ENCODE measurements around the gene TXK.

TXK gene

GRCh38 chr4:48021100-48021499 is 113.0 kb downstream of the TXK start:
- Histone ChIP-seq H3K27ac (ENCODE audit: extremely low read depth, low read depth, low read length) (no peak overlapping the region), H3K36me3 (ENCODE audit: control insufficient read depth in 2 of 2, insufficient read depth in 1 of 2, low read length in 2 of 2) (peaks cover under 1 to 16% of the 10 kb centered on the region in 2 experiments; a peak in 2 of 3 replicates), H3K4me3 (ENCODE audit: low read depth, low read length) (no peak overlapping the region), H3K9me3 (ENCODE audit: control insufficient read depth, insufficient read depth, low read depth, low read length) (no peaks in the 10 kb centered on the region), H3K4me1 (ENCODE audit: control insufficient read depth, insufficient read depth, low read length) (no peaks in the 10 kb centered on the region)
- ChIA-PET CTCF (no interaction called here), POLR2A (no interaction called here)
- TF ChIP-seq ZNF274 (IDR thresholded peaks at IDR 0.05; ENCODE audit: low read length) (no peak), ZNF274 (tag by site-specific recombination; IDR thresholded peaks at IDR 0.05; ENCODE audit: borderline replicate concordance) (no peak), ZBTB8A (tag by site-specific recombination; IDR thresholded peaks at IDR 0.05) (no peak), ZFHX2 (tag by site-specific recombination; conservative IDR thresholded peaks at IDR 0.05) (no peak), ATF2 (tag by site-specific recombination; IDR thresholded peaks at IDR 0.05; ENCODE audit: low read depth) (no peak), WT1 (tag by site-specific recombination; IDR thresholded peaks at IDR 0.05) (no peak), ZNF223 (tag by site-specific recombination; IDR thresholded peaks at IDR 0.05) (no peak), ZNF341 (tag by site-specific recombination; IDR thresholded peaks at IDR 0.05; ENCODE audit: low read depth) (no peak), ZNF416 (tag by site-specific recombination; IDR thresholded peaks at IDR 0.05) (no peak), ZNF521 (tag by site-specific recombination; IDR thresholded peaks at IDR 0.05) (no peak), ZFP3 (tag by site-specific recombination; IDR thresholded peaks at IDR 0.05; ENCODE audit: low read depth) (no peak), ZNF777 (tag by site-specific recombination; IDR thresholded peaks at IDR 0.05; ENCODE audit: borderline replicate concordance) (no peak), ZNF596 (tag by site-specific recombination; IDR thresholded peaks at IDR 0.05) (no peak), PRDM6 (tag by site-specific recombination; IDR thresholded peaks at IDR 0.05) (no peak), ZSCAN23 (tag by site-specific recombination; IDR thresholded peaks at IDR 0.05) (no peak), ZNF214 (tag by site-specific recombination; IDR thresholded peaks at IDR 0.05; ENCODE audit: borderline replicate concordance) (no peak), ZNF660 (tag by site-specific recombination; IDR thresholded peaks at IDR 0.05) (no peak), HOXA7 (CRISPR knock-in tag; IDR thresholded peaks at IDR 0.05; ENCODE audit: borderline replicate concordance) (no peak), ZNF112 (tag by site-specific recombination; IDR thresholded peaks at IDR 0.05) (no peak)

- no peaks in the 10 kb centered on the region for H3K36me3 ChIP-seq (ENCODE audit: control insufficient read depth in 2 of 2, insufficient read depth in 1 of 2, low read length in 2 of 2)
- no peak overlapping the region for H3K4me3 ChIP-seq (ENCODE audit: low read depth, low read length)
- POLR2A ChIA-PET, result interaction anchor here (0.8 kb wide), 1 partner anchor 65 kb away, joined by 3 read pairs; no protein-coding TSS in a partner anchor
- no peaks in the 10 kb centered on the region for H3K9me3 ChIP-seq (ENCODE audit: control insufficient read depth, insufficient read depth, low read depth, low read length)
- TF ChIP-seq ZXDB (tag by site-specific recombination; IDR thresholded peaks at IDR 0.05), result no peak
- peak; percentile 57 for TF ChIP-seq ZFHX2 (tag by site-specific recombination; conservative IDR thresholded peaks at IDR 0.05)
- no peak for TF ChIP-seq GLIS1 (tag by site-specific recombination; IDR thresholded peaks at IDR 0.05)
- no peak for TF ChIP-seq ZNF548 (tag by site-specific recombination; IDR thresholded peaks at IDR 0.05)
- TF ChIP-seq ZNF596 (tag by site-specific recombination; IDR thresholded peaks at IDR 0.05), result no peak
- TF ChIP-seq EGR2 (tag by site-specific recombination; IDR thresholded peaks at IDR 0.05; ENCODE audit: low read depth), result peak; percentile 43; the same call in 1 of the 2 replicates
- TF ChIP-seq ZNF692 (tag by site-specific recombination; IDR thresholded peaks at IDR 0.05), result no peak
- TF ChIP-seq GLIS2 (tag by site-specific recombination; IDR thresholded peaks at IDR 0.05), result no peak
- TF ChIP-seq TSHZ1 (tag by site-specific recombination; IDR thresholded peaks at IDR 0.05; ENCODE audit: borderline replicate concordance), result no peak
- no peak overlapping the region for H3K27ac ChIP-seq (ENCODE audit: extremely low read depth, low read depth, low read length)
- CTCF ChIA-PET, result interaction anchor here (0.8 to 1.4 kb wide), 3 partner anchors 14 to 257 kb away, joined by 3 to 4 read pairs (median 3); no protein-coding TSS in a partner anchor
- H3K4me1 ChIP-seq (ENCODE audit: control insufficient read depth, insufficient read depth, low read length), result no peaks in the 10 kb centered on the region
Observed at GRCh38 chr4:48018112-48018511, 115.9 kb downstream of the TXK start.

Data from HEK293 (cell line).